ENCODE results near the gene MGAT3.
"Not testable (repeated sequence)": the region's sequence is repeated elsewhere in the genome, so short reads cannot be mapped to it uniquely, and the experiment has no call there.

The MGAT3 gene

DNA sequence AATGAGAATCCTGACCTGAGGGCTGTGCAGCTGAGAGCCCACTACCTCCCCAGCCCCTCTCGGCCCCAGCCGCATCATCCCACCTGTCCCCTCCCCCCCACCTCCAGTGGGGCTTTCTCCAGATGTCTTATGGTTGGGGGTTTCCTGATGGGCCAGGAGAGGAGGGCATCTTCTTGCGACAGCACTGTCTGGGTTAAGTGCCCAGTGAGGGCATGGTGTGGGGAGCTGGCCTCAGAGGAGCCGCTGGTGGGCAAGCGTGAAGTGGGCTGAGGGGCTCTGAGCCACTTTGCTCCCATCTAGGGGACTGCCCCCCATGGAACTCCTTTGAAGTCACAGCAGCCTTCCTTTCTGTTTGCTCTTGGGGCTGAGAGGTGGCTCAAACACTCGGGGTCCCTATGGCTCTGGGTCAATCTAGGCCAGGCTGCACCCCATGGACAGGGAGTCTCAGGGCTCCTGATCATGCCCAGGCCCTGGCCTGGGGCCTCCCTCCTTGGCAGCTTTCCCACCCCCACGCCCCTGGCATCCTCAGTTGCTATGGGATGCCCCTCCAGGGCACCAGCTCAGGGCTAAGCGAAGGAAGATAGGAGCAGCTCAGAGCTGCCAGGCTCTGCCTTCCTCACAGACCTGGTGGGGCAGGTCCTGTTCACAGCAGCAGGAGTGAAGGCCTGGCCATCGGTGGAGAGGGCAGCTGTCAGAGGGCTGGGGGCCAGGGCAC lies 34.3 kb downstream of the MGAT3 start:
- no peak for DNase-seq (ENCODE audit: low read depth)

DNA sequence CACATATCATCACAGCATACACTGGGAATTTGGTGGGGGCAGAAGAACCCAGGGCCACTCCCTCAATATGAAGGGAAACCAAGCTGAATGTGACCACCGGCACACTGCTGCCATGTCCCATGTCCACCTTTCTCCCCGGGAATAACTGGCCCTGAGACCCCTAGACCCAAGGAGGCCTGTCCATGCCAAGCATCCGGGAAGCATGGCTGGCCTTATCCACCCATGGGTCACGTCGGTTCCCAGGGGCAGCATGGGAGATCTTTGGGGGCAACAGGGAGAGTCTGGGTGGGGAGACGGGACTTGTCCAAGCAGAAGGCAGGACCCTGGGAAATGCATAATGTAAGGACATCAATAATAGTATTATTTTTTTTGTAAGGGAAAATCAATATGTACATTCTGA lies 34.9 kb downstream of the MGAT3 start:
- no peak for DNase-seq (ENCODE audit: low read depth)

DNA sequence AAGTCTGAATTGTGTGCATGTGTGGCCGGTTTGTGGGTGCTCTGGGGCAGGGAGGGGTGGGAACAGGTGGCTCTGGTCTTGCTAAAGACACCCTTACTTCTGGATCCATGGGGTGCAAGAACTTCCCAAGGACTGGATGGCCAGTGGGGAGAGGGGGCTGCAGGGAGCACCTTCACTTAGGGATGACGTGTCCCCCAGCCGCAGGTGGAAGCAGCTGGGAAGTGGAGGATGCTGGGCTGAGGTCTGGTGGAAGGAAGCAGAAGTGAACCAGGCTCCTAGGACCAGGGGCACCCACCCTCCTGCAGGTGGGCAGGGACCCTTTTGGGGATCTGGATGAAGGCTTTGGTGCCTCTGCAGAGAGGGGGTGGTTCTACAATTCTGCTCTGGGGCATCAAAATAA lies 35.4 kb downstream of the MGAT3 start:
- no peak for DNase-seq (ENCODE audit: low read depth)

DNA sequence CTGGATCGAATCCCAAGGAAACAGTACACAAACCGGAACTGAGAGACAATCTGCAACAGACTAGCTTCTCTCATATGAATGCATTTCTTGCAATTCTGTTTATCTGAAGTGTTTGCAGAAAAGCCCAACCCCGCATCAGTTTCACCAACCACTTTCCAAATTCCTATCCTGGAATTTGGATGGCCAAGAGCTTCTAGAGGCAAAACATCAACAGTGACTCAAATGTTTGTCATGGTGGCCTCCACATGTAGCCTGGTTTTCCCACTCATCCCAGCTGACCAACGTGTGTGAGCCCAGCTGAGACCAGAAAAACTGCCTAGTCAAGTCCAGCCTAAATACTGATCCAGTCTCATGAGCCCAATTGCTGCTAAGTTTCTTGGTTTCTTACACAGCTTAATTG lies 36.9 kb downstream of the MGAT3 start:
- DNase-seq (ENCODE audit: low read depth), result no peak

DNA sequence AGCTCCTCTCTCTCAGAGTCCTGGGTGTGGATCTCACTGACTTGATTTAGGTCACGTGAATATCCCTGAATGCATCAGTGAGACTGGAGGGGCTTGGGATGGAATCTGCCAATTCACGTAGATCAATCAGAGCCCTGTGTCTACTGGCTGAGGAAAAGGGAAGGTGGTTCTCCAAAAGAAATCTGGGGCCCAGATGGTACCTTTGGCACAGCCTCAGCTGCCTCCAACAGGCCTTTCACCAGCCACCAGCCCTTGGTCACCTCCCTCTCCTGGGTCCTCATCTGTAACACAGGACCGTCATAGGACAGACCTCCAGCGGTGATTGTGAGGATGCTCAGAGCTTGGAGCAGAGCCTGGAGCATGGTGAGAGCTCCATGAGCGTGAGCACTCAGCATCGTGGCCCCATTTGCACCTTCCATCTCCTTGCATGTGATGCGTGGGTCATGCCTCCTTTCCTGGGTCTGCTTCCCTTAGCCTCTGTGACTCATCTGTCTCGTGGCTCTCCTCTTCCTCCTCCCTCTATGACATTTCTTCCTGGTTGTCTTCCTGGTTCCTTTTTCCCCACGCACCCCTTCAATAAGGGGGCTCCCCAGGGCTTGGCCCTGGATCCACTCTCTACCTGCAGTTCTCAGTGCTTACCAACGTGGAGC lies 37.8 kb downstream of the MGAT3 start:
- DNase-seq (ENCODE audit: low read depth), result no peak

DNA sequence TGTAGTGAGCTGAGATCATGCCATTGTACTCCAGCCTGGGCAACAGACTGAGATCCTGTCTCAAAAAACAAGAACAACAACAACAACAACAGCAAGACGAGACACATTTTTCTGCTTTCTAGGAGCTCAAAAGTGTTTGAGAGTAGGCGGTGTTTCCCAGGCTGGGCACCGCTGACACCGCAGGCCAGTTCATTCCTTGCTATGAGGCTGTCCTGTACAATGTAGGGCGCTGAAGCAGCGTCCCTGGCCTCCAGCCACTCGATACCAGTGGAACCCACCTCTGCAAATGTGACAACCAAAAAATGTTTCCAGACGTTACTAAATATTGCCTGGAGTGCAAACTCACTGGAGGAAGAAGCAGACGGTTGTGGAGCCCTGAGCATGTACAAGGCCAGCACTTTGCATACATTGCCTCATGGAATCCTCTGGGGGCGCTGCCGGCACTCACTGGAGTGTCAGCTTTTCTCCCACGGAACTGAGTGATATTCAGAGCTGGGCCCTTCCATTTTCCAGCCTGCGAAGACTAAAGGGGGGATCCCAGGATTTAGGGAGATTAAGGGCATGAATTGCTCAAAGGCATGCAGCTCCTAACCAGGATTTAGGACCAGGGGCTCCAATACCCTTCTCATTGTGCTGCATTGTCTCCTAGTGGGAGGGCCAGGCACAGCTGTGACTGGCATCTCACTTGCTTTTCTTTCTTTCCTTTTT lies 39.5 kb downstream of the MGAT3 start:
- no peak for DNase-seq (ENCODE audit: low read depth)

DNA sequence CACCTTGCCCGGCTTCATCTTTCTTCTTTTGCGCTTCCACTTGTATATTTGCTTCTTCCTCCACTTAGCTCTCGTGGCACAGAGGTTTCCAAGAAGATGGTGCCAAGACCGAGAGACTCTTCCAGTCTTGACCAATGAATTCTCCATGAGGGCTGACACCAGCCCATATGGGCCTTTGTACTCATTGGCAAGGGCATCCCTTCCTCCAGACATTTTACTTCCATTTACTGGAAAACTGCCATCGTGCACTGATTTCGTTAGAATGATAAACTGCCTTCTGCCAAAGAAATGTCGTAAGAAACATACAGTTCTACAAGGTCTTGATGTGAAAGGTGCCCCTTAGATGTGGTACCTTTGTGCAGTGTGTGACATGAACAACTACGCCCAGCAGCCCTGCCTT lies 40.6 kb downstream of the MGAT3 start:
- no peak for DNase-seq (ENCODE audit: low read depth)

DNA sequence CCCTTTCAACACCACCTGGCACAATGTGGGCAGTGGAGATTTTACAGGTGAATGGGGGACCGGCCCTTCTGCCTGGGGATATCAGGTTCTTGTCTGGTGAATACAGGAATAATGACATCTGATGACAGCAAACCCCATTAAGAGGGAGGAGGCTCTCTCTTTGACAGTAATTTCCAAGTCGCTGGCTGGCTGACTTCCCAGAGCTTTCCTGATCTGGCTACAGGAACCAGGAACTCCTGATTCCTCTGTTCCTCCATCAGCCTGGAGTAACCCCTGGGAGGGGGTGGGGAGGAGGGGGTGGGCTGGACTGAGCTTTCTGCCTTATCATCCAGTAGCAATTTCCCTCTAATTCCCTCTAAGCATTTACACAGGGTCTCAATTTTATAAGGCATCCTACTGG lies 41.6 kb downstream of the MGAT3 start:
- DNase-seq (ENCODE audit: low read depth), result no peak

DNA sequence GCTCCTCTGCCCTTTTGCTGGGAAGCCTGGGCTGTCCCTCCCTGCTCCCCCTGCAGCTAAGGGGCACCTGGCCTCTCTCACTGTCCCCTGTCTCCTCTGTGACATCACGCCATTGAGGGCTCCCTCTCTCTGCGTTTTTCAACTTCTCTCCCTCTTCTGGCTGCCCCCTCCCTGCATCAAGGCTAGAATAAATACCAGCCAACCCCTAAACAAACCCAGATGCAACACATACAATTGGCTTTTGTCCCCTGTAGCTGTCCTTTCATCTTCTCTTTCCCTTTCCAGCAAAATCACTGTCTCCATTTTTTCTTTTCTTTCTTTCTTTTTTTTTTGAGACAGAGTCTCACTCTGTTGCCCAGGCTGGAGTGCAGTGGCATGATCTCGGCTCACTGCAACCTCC lies 42.0 kb downstream of the MGAT3 start:
- no peak for DNase-seq (ENCODE audit: low read depth)

DNA sequence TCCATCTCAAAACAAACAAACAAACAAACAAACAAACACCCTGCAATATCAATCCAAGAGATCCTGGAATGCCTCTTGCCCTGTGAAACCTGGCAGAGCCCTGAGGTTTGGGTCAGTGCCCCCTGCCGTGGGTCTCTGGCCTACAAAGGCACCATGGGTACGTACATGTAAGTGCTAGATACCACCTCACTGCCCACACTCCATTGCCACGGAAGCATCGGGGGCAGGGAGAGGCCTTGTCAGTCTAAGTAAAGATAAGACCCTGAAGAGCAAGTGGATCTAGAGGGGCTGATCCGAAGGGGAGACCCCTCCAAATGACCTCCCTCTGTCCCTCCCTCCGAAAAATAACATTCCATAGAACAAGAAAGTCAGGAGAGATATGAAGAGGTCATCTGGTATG lies 43.3 kb downstream of the MGAT3 start:
- no peak for DNase-seq (ENCODE audit: low read depth)

DNA sequence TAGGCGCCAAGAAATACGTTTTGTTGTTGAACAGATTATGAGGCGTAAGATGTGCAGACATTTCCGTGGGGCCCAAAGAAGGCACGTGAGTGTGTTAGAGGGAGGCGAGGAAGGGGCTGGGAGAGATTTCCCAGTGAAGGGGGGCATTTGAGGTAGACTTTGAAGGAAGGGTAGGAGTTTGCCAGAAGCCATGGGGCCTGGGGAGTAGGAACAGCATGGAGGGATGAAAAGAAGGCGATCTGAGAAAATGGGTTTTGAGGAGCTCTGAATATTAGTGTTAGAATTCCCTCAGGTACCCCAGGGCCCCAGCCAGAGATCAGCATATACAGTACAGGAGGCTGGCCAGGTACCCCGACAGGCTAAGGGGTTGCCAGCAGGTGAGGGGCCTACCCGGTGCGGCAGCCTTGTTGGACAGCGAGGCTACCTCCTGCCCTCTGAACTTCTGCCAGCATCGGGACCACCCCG lies 44.9 kb downstream of the MGAT3 start:
- no peak for DNase-seq (ENCODE audit: low read depth)

DNA sequence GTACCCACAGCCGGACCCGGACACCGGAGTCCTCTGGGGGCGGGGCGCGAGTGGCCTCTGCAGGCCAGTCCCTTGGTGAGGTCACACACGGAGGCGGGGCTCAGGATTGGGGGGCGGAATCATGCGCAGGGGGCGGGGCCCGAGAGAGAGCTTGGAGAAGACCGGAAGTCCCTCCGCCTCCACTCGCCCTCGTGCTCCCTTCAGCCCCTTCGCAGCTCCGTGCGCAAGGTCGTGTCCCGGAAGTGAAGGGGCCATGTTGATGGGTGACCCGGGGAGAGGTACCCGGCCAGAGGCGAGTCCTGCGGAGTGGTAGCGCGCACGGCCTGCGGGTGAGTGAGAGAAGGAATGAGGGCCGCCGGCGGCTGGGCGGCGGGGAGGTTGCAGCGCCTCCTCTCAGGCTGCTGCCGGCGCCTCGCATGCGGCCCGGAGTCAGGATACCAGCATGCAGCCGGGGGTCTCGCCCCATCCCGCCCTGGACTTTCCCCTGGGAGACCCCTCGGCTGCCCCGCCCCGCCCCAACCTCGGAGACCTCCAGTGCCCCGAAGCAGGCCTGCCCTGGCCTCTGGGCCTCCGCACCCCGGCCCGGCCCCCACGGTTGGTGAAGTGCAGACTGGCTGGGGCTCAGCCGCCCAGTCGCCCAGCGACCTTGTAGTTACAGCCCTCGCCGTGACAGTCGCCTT lies 45.4 kb downstream of the MGAT3 start, which contains the start of gene MIEF1:
Gene MIEF1 (plus strand): TSS at position 182 of the 680 bp plus-strand sequence. CDS start 9,005 bp downstream, outside the sequence.
- DNase-seq (ENCODE audit: low read depth), result peak; percentile 92

DNA sequence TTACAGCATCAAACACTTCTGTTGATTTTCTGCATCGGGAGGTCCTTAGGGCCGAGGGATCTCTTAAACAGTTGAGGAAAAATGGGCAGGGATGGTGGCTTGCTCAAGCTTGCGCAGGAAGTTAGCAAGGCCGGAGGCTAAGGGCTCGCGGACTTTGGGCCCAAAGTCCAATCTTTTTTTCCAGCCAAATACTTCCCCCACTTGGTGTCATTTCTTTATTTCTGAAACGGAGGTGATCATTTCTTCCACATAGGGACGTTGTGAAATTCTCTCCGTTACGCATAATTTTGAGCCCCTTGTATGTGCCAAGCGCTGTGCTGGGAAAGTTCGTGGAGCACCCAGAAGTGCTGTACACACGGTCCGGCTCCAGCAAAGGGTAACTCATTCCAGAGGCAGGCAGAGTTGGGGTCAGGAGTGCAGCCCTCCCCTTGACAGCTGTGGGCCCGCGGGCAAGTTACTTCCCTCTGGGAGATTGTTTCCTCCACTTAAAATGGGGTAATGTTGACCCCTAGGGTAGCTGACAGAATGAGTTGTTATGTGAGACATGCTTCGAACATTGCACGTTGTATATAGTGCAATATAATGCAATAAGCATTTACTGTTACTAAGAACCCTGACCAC lies 46.1 kb downstream of the MGAT3 start:
- DNase-seq (ENCODE audit: low read depth), result peak; percentile 33

DNA sequence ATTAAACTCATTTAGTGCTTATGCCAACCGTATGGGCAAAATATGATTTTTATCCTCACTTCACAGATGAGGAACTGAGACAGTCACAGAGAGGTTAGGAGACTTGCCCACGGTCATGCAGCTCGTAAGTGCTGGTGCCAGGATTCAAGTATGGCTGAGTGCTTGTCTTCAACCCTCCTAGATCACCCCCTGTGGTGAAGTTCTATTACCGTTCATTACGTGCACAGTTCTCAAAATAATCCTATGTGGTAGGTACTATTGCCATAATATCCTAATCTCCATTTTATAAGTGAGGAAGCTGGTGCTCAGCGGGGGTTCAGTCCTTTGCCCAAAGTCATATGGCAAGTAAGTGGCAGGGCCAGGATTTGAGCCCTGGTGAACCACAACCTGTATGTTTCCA lies 46.8 kb downstream of the MGAT3 start:
- no peak for DNase-seq (ENCODE audit: low read depth)

DNA sequence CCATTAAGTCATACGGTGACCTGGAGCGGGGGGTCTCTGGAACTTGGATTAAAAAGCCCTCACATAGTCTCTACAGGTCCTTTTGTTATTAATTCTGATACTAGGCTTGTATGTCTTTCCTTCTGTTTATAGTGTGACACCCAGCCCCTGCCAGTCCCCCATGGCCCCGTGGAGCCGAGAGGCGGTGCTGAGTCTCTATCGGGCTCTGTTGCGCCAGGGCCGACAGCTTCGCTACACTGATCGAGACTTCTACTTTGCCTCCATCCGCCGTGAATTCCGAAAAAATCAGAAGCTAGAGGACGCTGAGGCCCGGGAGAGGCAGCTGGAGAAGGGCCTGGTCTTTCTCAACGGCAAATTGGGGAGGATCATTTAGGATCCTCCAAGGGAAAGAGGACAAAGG lies 47.3 kb downstream of the MGAT3 start:
- DNase-seq (ENCODE audit: low read depth), result no peak

DNA sequence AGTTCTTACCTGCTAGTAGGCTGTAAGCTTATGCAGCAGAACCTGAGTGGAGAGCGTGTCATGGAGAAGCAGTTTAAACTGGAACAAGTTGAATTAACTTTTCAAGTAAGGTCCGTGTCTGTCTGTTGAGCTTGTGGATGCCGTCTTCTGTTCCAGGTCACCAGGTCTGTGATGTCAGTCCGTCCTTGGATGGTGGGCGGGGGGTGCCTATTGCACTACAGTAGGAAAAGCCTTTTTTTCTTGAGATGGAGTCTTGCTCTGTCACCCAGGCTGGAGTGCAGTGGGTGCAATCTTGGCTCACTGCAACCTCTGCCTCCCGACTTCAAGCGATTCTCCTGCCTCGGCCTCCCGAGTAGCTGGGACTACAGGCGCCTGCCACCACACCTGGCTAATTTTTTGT lies 50.2 kb downstream of the MGAT3 start:
- DNase-seq (ENCODE audit: low read depth), result not testable (repeated sequence)

DNA sequence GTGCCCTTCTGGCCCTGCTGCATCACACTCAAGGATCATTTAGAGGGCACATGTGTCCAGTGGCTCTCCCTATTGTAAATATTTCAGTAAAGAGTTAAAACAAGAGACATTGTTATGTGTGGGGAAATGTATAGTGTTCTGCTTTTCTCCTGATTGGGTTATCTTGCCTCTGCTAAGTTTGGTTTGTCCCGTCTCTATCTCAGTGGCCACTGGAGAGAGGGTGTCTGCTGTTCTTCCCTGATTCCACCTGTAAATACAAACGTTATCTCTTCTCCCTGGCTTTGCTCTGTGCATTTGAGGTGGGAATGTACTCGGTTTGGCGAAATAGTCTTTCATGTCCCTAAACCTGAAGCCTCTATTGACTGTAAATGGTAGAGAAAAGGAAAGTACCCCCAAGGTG lies 51.6 kb downstream of the MGAT3 start:
- DNase-seq (ENCODE audit: low read depth), result no peak

DNA sequence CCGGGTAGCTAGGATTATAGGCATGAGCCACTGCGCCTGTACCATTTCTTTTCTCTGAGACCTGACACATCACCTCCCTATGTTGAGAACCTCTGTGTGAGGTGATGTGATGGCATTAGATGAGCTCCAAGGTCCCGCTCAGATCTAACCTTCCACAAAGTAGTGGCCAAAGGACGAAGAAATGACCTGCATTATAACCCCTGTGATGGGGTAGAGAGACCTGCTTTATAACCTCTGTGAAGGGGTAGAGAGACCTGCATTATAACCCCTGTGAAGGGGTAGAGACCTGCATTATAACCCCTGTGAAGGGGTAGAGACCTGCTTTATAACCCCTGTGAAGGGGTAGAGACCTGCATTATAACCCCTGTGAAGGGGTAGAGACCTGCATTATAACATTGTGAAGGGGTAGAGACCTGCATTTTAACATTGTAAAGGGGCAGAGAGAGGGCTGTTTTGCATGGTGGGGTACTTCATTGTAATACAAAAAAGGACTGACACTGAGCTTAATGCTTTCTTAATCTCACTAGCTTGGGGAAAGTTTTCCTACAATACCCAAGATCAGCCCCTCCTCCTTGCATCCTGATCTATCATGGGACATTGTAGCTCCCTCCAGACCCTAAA lies 53.8 kb downstream of the MGAT3 start:
- DNase-seq (ENCODE audit: low read depth), result no peak

DNA sequence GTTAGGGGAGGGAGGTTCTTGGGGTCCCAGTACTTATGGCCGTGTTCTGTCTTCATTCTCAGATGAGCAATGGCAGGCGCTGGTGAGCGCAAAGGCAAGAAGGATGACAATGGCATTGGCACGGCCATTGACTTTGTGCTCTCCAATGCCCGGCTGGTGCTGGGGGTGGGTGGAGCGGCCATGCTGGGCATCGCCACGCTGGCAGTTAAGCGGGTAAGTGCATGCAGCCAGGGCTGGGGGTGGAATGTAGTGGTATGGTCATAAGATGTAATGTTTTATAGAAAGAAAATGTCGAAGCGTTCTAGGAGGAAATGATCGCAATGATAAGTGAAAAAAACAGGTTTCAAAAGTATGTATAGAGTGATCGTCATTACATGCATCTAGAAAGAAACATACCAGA lies 54.4 kb downstream of the MGAT3 start:
- no peak for DNase-seq (ENCODE audit: low read depth)

DNA sequence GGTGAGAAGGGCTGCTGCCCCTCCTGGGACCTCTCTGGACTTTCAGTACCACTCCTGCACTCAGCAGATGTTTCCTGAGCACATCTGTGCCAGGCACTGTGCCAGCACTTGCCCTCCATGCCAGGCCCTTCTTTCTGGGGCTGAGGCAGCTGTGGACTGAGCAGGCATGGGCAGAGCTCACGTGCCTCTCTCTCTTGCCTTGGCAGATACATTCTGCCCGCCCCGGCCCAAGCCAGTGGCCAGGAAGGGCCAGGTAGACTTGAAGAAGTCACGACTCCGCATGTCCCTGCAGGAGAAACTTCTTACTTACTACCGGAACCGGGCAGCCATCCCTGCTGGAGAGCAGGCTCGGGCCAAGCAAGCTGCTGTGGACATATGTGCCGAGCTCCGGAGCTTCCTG lies 55.2 kb downstream of the MGAT3 start:
- DNase-seq (ENCODE audit: low read depth), result no peak

DNA sequence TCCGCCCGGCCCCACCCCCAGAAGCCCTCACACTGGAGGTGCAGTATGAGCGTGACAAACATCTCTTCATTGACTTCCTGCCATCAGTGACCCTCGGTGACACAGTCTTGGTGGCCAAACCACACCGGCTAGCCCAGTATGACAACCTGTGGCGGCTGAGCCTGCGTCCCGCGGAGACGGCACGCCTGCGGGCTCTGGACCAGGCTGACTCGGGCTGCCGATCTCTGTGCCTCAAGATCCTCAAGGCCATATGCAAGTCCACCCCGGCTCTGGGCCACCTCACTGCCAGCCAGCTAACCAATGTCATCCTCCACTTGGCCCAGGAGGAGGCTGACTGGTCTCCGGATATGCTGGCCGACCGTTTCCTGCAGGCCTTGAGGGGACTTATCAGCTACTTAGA lies 57.0 kb downstream of the MGAT3 start:
- no peak for DNase-seq (ENCODE audit: low read depth)
